HG02642 (cell line): ENCODE measurements around the gene TADA1.
"Not testable (repeated sequence)": the region's sequence is repeated elsewhere in the genome, so short reads cannot be mapped to it uniquely, and the experiment has no call there.

ENCODE experiments used
- ATAC-seq: cut with Tn5 transposase; IDR thresholded peaks from one replicate; pipeline ENCODE4 v1.9.1; 2021; ENCODE audit warnings: mild to moderate bottlenecking; ENCODE audit not compliant: unreplicated experiment, poor library complexity

The TADA1 gene

DNA sequence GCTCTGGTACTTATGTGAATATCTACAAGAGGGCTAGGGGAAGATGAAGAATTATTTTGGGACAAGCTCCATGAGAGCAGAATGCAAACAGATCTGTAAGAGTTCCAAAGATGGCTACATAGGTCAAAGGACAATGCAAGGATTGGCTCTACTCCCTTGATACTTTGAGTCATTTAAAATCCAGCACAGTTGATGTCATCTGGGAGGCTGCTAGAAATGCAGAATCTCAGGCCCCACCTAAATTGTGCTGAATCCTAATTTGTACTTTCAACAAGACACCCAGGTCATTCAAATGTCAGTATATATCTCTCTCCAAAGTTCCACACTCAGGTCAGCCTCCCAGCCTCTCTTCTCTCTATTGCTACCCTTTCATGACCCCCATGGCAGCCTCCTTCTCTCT is 23.7 kb upstream of the TADA1 start:
- ATAC-seq, result no peak

GRCh38 chr1:166895766-166896165 is 19.7 kb upstream of the TADA1 start:
- ATAC-seq, result no peak

GRCh38 chr1:166889776-166890175 is 13.7 kb upstream of the TADA1 start:
- ATAC-seq, result no peak

DNA sequence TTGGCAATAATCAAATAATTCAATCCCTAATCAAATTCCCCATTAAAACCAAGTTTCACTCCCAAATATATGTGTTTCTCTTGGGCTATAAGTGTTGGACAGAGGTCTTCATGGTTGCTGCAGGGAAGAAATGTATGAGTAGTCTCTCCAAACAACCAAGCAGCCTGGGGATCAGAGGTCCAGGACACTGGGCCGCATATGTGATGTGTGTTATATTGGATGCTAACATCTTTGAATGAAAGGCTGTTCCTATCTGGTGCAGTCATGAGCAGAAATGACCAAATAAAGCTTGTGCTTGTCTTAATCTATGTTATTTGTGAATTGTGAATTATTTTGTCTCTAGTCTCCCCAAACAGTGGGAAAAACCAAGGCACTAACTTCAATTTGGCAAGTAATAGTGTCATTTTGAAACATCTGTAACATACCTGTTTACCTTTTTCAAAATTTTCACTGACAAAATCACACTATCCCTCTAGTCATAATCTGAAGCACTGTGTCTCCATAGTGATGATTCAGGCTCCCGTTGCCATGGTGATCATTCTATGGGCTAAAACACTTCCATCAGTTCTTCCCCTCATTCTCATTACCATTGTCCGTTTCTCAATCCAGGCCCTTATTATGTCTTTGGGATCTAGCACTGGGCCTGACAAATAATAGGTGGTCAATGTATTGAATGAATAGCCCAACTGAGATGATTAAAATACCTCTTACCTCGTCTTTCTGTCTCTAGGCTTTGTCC is 12.5 kb upstream of the TADA1 start:
- ATAC-seq, result no peak

- ATAC-seq, result no peak
Measured at GRCh38 chr1:166884971-166885370, 8.9 kb upstream of the TADA1 start.

DNA sequence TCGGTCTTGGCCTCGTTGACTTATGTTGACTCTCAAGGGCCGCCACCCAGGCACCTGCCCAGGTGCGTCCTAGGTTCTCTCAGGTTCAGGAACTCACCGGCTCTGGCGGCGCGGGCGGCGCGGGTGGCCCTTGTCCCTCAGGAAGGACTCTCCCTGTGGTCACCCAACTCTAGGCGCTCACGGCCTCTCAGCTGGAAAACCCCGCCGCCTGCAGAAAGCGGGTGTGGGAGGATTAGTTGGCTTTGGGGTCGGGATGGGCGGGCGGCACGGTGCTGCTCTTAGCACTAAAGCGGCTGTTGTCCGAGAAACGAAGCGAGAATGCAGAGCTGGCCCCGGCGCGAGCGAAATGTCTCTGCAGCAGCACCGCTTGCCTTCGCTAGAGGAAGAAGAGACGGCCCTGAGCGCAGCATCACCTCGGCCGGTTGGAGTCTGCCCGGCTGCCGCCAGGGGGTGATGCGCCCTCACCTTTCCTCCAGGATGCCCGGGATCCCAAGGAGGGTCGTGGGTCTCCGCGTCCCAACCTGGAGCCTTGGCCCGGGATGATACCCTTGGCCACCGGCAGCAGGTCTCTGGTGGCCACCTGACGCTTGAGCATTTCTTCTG is 8.1 kb upstream of the TADA1 start:
- ATAC-seq, result peak; percentile 69

- ATAC-seq, result no peak
Measured at GRCh38 chr1:166882893-166883292, 6.8 kb upstream of the TADA1 start.

- ATAC-seq, result not testable (repeated sequence)
Measured at GRCh38 chr1:166878173-166878917, 2.3 kb upstream of the TADA1 start.

DNA sequence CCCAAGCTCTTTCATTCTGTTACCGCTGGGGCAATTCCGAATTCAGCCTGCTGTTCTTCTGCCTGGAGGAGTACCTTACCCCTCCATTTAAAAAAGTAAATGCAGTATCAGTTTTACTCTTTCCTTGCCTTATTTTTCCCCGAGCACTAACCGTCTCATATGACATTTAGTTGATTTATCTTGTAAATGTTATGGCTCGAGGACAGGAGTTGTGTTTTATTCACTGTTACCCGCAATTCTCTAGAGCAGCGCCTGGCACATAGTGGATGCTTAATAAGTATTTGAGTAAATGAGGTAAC is 425 bp upstream of the TADA1 start:
- peak; percentile 2 for ATAC-seq

DNA sequence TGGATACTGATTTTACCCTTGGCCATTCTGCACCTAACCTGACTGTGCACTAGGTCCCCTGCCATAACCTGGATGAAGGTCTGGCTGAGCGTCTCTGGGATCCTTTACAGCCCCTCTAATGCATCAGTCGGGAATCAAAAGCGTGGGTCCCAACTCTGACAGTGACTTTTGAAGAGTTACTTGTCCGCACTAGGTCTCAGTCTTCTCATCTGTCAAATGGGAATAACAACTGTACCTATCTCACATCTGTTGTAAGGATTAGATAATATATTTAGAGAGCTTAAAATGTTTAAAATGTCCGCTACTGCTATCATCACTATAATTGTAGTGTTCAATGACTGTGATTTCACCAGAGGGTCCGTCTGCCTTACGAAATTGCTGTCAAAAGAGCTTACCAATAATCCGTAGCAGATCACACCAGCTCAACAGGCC is 746 bp downstream of the TADA1 start:
- no peak for ATAC-seq

DNA sequence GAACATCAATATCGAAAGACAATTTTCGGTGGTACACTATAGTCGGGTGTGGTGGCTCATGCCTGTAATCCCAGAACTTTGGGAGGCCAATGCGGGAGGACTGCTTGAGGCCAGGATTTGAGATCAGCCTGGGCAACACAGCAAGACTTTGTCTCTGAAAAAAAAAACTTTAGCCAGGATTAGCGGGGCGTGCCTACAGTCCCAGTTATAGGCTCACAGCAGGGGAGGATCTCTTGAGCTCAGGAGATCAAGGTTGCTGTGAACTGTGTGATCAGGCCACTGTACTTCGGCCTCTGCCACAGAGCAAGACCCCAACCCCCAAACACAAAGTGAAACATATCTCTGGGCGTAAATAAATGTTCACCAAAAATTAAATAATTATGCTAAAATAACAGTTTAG is 1.6 kb downstream of the TADA1 start:
- no peak for ATAC-seq

- no peak for ATAC-seq
Measured at GRCh38 chr1:166870584-166870983, 5.5 kb downstream of the TADA1 start.

GRCh38 chr1:166869318-166870099 is 6.6 kb downstream of the TADA1 start:
- ATAC-seq, result no peak

- ATAC-seq, result no peak
Measured at GRCh38 chr1:166868639-166869038, 7.4 kb downstream of the TADA1 start.

DNA sequence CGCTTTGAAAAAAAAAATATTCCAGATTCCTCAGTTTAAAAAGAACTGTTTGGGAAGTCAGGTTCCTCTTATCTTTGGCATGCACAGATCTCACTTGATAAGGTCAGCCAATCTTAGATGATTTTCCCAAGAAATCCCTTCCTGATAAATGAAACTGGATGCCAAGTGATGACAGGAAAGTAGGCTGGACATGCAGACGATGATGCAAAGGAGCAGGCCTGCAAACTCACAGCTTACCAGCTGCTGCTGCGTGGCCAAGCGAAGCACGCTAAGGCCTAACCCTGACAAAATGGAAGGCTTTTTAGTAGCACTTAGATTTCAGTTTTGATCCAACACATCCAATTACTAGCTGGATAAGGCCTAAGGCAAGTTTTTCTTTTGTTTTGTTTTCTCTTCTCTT is 10.1 kb downstream of the TADA1 start:
- ATAC-seq, result no peak

GRCh38 chr1:166859597-166859996 is 16.5 kb downstream of the TADA1 start:
- ATAC-seq, result no peak

DNA sequence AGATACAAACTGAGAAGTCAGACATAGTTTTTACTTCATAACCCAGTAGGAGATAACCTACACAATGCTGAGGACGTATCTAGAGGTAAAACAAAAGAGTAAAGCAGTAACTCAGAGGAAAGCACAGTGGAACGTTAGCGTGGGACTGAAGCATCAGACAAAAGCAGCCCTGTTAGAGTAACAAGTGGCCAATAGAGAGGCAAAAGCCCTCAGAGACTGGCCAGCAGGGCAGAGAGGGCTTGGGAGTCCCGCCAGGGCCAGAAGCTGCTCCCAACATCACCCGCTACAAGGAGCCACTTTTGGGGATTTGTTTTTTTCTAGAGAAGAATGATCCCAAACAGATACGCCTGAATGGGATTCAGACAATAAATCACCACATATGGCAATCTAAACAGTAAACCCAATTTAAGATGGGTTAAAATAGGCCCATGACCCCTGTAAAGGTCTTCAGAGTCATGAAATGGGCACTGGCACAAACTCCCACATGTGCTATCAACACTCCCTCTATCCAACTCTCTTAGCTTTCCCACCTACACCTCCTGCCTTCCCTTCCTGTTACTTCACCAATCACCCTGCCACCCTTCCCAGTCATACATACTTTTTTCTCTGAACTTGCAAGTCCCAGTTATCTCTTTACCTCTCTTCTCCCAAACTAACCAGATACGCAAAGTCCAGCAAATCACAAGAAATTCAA is 17.2 kb downstream of the TADA1 start:
- ATAC-seq, result no peak

DNA sequence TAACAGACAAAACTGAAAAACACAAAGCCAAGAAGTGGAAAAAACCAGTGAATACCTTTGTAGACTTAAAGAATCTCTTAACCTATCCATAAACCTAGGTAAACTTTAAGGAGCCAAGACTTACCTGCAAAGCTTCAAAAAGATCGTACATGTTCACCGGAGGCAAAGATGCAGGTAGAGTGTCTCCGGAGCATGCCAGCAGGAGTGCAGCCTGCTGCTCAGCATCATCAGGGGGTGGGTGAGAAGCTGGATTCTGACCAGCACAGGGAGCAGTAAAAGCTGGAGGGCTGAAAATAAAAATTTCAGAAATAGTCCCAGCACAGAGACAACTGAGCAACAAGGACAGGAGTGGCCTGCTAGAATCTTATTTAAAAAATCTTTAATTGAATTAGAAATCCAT is 18.1 kb downstream of the TADA1 start:
- ATAC-seq, result no peak

DNA sequence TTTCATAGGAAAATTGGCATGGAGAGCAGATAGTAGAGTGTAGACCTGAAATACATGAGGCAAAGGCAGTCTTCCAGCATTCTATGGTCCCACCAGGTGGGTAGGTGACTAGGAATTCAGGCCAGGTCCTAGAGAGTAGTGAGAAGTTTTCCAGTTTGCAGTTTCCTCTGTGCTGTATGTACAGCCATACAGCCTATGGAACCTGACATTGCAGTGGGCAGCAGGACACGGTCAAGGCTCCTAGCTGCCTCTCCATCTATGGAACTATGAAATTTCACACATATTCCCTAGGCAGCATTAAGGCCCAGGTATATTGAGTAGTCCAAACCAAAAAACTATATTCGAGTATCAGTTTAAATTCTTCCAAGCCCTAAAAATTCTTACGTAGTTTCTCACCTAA is 20.5 kb downstream of the TADA1 start:
- no peak for ATAC-seq

DNA sequence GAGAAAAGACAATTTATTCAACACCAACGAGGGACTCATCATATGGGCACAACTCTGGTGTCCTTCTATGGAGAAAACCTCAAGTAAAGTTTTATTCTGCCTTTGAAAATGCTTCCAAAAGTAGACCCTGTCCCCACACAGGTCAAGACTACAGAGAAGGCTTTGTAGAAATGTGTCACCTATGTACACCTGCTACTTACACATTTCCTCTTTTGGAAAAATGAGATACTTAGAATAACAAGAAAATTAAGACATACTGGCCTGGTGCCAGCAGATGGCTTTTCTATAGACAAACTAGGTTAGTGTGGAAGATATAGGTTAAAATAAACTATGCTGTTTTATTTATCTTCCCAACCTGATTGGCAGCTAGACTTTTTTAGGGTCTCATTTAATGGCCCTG is 23.1 kb downstream of the TADA1 start:
- no peak for ATAC-seq
